ES-I3 (cell line): Measurements from ENCODE around the gene MUS81.

ENCODE experiments used
- H3K36me3 ChIP-seq: 2 replicates; pipeline ENCODE4 v1.6.1; 2013; ENCODE audit warnings: mild to moderate bottlenecking, low read length, control low read depth, moderate library complexity; ENCODE audit not compliant: insufficient read depth
- H3K4me1 ChIP-seq: 2 replicates; pipeline ENCODE4 v1.6.1; 2013; ENCODE audit warnings: mild to moderate bottlenecking, control low read depth, low read length; ENCODE audit not compliant: insufficient read depth
- H3K9ac ChIP-seq: 2 replicates; pipeline ENCODE4 v1.6.1; 2013; ENCODE audit warnings: low read depth, mild to moderate bottlenecking, low read length, moderate library complexity
- H3K9me3 ChIP-seq: 2 replicates; pipeline ENCODE4 v1.6.1; 2013; ENCODE audit warnings: mild to moderate bottlenecking, low read length, moderate library complexity; ENCODE audit not compliant: control insufficient read depth, insufficient read depth

Gene MUS81

DNA sequence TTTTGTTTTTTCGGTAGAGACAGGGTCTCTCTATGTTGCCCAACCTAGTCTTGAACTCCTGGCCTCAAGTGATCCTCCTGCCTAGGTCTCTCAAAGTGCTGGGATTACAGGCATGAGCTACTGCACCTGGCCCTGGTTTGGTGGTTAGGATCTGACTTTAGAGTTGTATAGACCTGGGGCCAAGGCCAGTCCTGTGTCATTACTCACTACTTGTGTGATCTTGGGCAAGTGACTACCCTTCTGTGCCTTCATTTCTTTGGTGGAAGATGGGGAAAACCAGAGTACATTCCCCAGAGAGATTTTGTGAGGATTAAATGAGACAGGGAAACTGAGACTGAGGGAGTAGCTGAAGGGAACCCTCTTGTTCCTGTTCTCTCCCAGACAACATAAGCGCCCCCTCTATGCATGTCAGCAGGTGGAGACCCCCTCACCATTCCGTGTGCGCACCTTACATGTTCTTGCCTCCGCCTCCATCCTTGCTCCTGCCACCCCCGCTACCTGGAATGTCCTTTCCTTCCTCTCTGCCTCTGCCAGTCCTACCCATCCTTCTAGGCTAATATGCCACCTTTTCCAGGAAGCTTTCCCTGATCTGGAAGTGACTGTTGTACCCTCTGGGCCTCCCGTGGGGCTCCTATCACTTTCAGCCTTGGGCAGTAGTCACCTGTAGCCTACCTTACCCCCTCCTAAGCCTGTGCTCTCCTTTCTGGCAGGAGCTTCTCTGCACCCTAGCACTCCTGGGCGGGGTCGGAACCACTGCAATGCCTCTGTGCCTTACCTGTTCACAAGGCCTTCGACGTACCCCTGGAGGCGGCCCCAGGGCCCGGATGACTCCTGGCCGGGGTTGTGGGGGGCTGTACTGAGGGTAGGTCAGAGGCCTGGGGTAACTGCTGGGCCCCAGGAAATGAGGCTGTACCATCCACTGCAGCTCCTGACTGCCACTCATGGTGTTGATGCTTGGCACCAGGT, 36.1 kb downstream of the MUS81 start:
- H3K9me3 ChIP-seq: no peaks in the 10 kb centered on the region
- peaks cover 5% of the 10 kb centered on the region; the same call in 1 of the 2 replicates for H3K36me3 ChIP-seq
- no peaks in the 10 kb centered on the region; the same call in 1 of the 2 replicates for H3K4me1 ChIP-seq
- no peak overlapping the region for H3K9ac ChIP-seq

DNA sequence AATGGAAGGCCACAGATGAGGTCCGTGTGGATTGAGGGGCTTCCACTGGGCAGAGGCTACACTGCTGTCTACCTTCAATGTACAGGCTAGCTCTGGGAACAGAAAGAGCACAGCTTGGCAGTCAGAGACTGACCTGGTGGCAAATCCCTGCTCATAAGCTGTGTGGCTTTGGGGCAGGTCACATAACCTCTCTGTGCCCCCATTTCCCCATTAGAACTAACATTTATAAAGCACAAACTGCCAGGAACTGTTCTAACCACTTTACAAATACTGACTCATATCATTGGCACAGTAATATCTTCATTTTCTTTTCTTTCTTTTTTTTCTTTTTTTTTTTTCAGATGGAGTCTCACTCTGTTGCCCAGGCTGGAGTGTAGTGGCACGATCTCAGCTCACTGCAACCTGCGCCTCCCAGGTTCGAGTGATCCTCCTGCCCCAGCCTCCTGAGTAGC, 36.8 kb downstream of the MUS81 start:
- Histone ChIP-seq H3K9ac (no peak overlapping the region), H3K9me3 (no peaks in the 10 kb centered on the region), H3K4me1 (peaks cover under 1% of the 10 kb centered on the region; the same call in 1 of the 2 replicates), H3K36me3 (peaks cover 5% of the 10 kb centered on the region; the same call in 1 of the 2 replicates)

DNA sequence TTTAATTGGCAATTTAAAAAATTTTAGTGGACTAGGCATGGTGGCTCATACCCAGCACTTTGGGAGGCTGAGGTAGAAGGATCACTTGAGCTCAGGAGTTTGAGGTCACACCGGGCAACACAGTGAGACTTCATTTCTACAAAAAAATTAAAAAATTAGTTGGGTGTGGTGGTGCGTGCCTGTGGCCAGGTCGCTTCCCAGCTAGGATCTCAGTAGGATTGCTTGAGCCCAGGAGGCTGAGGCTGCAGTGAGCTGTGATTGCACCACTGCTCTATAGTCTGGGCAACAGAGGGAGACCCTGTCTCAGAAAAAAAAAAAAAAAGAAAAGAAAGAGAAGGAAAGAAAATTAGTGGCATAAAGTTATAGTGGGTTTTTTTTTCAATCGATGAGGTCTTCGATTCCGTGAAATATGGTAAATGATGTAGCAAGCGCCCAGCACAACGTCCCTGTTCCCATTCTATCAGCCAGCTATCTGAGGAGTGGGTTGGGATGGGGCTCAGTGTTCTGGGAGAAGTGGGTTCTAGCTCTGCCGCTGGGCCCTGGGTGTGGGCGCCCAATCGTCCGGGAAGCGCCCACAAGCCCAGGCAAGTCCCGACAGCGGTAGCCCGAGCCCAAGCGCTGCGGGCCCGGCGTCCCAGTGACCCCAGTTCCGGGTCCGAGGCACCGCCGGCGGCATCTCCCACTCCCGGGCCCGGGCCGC, 38.6 kb downstream of the MUS81 start:
- Histone ChIP-seq H3K9ac (peak overlapping the region; percentile 87), H3K36me3 (peaks cover 5% of the 10 kb centered on the region; the same call in 1 of the 2 replicates), H3K9me3 (no peaks in the 10 kb centered on the region), H3K4me1 (peaks cover 14% of the 10 kb centered on the region)

DNA sequence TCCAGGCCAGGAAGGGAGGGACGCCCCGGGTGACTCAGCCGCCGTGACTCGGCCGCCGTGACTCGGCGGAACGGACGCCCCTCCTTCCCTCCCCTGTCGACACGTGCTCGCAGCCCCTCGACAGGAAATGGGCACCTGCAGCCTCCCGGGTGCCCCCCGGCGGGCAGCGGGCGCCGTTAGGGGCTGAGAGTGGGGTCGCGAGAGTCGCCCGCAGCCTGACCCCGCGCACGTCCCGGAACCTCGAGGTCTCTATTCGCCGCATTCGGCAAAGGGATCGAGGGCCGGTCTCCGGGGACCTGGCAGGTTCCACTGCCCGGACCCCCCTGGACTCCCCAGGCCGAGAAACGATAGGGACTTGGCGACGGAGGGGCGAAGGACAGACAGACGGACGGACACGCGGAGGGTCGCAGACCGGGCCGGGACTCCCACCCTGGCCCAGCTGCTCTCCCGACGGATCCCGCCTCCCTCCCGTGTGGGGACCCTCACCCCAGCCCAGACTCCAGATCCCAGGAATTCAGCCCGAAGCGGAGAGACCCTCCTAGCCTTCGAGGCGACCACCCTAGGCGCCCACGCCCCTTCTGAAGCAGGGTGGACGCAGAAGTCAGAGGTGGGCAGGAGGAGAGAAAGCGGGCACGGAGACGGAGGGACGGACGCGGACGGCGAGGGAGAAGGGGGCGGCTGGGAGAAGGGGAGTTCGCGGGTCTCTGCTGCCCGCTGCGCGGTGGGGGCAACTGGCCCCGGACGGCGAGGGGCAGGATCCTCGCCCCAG, 39.3 kb downstream of the MUS81 start:
- Histone ChIP-seq H3K9me3 (no peaks in the 10 kb centered on the region), H3K9ac (peak overlapping the region; percentile 87), H3K36me3 (peaks cover 5% of the 10 kb centered on the region; the same call in 1 of the 2 replicates), H3K4me1 (peaks cover 16% of the 10 kb centered on the region)

DNA sequence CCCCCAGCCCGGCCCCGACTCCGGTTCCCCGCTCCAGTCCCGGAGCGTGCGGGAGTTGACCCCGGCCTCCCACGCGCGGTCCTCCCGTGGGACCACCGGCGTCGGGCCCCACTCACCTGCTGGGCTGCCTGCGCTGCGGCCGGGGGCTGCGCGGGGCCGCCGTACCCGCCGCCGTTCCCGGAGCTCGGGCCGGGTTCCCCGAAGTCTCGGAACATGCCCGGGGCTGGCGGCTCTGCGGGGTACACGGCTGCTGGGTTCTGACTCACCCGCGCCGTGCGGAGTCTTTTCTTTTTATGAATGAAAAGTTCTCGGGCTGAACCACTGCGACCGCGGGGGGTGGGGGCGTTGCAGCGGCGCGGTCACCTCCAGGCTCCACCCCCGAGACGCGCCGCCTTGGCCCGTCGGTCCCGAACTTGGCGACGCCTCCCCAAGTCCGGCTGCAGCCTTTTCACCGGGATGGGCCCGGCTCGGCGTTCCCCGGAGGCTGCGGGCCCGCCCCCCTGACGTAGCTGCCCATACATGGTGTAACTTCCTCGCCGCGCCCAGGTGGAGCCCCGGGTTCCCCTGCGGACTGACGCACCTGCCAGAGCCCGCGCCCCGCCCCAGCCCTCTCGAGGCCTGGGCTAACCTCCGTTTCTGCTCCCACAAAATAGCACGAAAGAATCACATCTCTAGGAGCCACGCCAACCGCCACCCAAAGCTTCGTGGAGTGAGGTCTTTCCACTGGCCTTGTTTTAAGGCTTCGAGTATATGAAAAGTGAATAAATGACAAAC, 40.1 kb downstream of the MUS81 start, which contains the start of gene FOSL1:
Gene FOSL1 (minus strand): TSS at position 264 of the 774 bp plus-strand sequence. CDS start 49 bp downstream, at position 215.
- peak within 1 kb of the TSS; percentile 87 for H3K9ac ChIP-seq
- peaks cover 16% of the 10 kb centered on the region for H3K4me1 ChIP-seq
- peaks cover 5% of the 10 kb centered on the region; the same call in 1 of the 2 replicates for H3K36me3 ChIP-seq
- H3K9me3 ChIP-seq: no peaks in the 10 kb centered on the region

DNA sequence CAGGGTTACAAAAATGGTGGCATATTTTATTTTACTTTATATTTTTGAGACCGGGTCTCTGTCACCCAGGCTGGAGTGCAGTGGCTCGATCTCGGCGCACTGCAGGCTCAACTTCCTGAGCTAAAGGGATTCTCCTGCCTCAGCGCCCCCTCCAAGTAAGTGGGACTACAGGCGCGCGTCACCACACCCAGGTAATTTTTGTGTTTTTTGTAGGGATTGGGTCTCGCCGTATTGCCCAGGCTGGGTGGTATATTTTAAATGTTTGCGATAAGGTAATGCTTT, 40.6 kb downstream of the MUS81 start:
- Histone ChIP-seq H3K9me3 (no peaks in the 10 kb centered on the region), H3K9ac (peak overlapping the region; percentile 7; the same call in 1 of the 2 replicates), H3K36me3 (peaks cover 3% of the 10 kb centered on the region; the same call in 1 of the 2 replicates), H3K4me1 (peaks cover 16% of the 10 kb centered on the region)

DNA sequence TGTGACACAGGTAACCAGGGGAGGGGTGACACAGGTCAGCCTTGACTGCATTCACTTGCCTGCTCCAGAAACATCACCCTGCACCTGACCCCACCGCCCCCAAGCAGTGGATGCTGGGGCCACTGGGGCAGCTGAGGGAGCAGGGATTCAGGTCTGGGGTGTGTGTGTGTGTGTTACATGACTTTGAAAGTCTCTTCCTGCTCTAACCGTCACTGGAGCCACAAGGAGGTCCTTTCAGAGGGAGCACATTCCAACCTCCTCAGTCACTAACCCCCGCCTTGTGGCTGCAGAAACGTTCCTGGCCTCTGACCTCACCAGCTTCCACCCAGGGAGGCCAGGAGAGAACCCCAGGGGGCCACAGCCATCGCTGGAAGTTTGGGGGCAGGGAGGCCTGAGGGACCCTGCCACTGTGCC, 42.8 kb downstream of the MUS81 start:
- H3K9ac ChIP-seq: no peak overlapping the region
- no peaks in the 10 kb centered on the region for H3K9me3 ChIP-seq
- no peaks in the 10 kb centered on the region for H3K36me3 ChIP-seq
- peaks cover 16% of the 10 kb centered on the region for H3K4me1 ChIP-seq

DNA sequence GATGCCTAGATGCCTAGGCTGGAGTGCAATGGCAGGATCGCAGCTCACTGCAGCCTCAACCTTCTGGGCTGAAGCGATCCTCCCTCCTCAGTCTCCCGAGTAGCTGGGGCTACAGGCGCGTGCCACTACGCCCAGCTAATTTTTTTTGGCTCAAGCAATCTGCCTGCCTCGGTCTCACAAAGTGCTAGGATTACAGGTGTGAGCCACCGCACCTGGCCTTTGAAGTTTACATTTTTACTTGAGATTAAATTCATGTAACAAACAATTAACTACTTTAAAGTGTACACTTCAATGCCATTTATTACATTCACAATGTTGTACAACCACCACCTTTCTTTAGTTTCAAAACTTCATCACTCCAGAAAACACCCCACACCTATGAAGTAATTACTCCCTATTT, 43.5 kb downstream of the MUS81 start:
- Histone ChIP-seq H3K9me3 (no peaks in the 10 kb centered on the region), H3K4me1 (peaks cover 16% of the 10 kb centered on the region), H3K9ac (no peak overlapping the region), H3K36me3 (no peaks in the 10 kb centered on the region)

DNA sequence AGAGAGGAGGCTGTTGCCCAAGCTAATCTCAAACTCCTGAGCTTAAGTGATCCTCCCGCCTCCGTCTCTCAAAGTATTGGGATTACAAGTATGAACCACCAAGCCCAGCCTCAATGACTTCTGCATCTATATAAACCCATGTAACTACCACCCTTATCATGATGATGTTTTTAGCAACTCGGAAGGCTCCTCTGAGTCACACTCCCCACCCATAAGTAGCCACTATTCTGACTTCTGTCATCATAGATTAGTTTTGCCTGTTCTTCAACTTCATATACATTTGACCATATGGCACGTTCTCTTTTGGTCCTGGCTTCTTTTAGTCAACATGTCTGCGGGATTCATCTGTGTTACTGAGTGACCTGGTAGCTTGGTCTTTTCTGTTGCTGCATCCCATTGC, 46.4 kb downstream of the MUS81 start:
- Histone ChIP-seq H3K36me3 (no peaks in the 10 kb centered on the region), H3K9ac (no peak overlapping the region), H3K4me1 (peaks cover 16% of the 10 kb centered on the region), H3K9me3 (no peaks in the 10 kb centered on the region)

DNA sequence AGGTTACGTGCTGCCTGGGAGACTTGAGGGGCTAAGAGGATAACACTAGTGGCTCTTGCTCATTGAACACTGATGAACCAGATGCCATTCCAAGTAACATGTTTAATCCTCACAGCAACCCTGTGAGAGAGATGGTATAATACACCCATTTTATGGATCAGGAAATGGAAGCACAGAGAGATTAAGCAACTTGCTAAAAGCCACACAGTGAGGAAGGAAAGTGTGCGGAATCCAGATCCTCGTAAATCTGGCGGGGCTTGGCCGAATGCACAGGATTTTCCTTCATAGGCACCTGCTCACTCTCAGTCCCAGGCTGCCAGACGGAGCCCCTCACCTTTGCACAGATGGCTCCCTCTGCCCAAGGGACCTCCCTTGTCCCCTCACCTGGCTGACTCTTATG, 47.6 kb downstream of the MUS81 start:
- Histone ChIP-seq H3K36me3 (no peaks in the 10 kb centered on the region), H3K9ac (no peak overlapping the region), H3K9me3 (no peaks in the 10 kb centered on the region), H3K4me1 (peaks cover 19% of the 10 kb centered on the region; the same call in 1 of the 2 replicates)

DNA sequence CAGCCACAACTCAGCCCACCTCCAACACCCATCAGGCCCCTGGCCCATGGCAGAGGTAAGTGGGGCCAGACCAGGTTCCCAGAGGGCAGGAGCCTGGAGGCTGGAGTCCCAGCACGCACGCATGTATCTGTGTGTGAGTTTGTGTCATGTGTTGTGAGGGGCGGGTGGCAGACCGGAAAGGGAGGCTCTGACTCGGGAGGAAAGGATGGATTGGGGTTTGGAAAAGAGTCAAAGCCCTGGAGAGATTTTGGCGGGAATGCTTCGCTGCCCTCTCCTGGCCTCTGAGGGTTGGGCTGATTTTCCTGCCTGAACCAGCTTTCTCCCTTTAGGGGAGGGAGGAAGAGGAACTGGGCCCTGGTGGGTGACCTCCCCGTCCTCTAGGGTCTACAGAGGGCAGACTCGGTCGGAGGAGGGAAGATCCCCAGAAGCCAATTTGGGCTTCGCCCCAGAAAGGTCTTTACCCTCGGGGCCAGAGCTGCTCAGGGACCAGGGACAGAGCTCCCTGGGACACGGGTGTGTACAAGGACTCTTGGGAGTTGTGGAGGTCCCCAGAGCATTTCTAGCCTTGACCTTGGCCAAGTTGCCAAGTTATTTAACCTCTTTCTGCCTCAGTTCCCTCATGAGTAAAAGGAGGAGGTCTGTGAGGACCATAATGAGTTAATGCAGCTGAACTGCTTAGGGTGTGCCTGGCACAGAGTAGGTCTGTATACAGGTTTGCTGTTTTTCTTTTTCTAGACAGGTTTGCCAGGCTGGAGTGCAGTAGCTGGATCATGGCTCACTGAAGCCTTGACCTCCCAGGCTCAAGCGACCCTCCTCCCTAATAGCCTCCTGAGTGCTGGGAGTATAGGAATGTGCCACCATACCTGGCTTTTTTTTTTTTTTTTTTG, 51.7 kb downstream of the MUS81 start:
- Histone ChIP-seq H3K36me3 (no peaks in the 10 kb centered on the region), H3K4me1 (peaks cover 27% of the 10 kb centered on the region; the same call in 1 of the 2 replicates), H3K9me3 (no peaks in the 10 kb centered on the region), H3K9ac (no peak overlapping the region)

DNA sequence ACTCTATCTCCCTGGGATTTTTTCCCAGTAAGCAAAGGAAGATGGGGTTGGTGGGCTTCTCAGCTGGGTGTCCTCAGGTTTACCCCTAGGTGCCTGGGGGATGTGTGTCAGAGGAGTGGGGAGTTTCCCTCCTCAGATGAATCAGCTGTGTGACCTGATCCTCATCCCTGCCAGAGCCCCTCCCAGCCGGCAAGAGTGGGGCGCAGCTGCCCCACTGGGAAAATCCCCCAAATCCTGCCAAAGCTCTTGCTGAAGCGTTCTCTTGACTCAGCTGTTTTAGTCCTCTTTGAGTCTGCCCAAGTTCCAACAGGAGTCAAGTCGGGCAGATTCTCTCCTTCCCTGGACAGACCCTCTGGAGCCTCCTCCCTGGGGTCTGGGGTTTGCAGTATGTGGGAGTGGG, 52.6 kb downstream of the MUS81 start:
- Histone ChIP-seq H3K9me3 (no peaks in the 10 kb centered on the region), H3K9ac (no peak overlapping the region), H3K36me3 (no peaks in the 10 kb centered on the region), H3K4me1 (peaks cover 27% of the 10 kb centered on the region; the same call in 1 of the 2 replicates)
